ENCODE results near the gene PAXX. TPM values are rescaled to one million over a fixed set of nuclear protein-coding genes. Genes with fewer than 3 reads are reported as not detected.

The PAXX gene
- total RNA-seq, 4 donors from 2014 or later = 5.1 to 30.6 (median 26.9) TPM

GRCh38 chr9:136946228-136947027 is 45.8 kb upstream of the PAXX start:
- no peak for TF ChIP-seq CTCF (IDR thresholded peaks at IDR 0.05; ENCODE audit: low read depth)

- TF ChIP-seq CTCF (IDR thresholded peaks at IDR 0.05; ENCODE audit: low read depth) = no peak
Measured at GRCh38 chr9:136947028-136947891, 45.0 kb upstream of the PAXX start.

GRCh38 chr9:136947955-136948510 is 44.2 kb upstream of the PAXX start:
- no peak for TF ChIP-seq CTCF (IDR thresholded peaks at IDR 0.05; ENCODE audit: low read depth)

GRCh38 chr9:136949239-136949816 is 42.9 kb upstream of the PAXX start:
- no peak for TF ChIP-seq CTCF (IDR thresholded peaks at IDR 0.05; ENCODE audit: low read depth)

- TF ChIP-seq CTCF (IDR thresholded peaks at IDR 0.05; ENCODE audit: low read depth) = no peak
Measured at GRCh38 chr9:136949817-136950655, 42.2 kb upstream of the PAXX start.

- TF ChIP-seq CTCF (IDR thresholded peaks at IDR 0.05; ENCODE audit: low read depth) = no peak
Measured at GRCh38 chr9:136950656-136951276, 41.5 kb upstream of the PAXX start.

All from subcutaneous adipose tissue (tissue), 4 donors.